AG09309 (cell line): Measurements from ENCODE around the gene FCHSD2.

ENCODE experiments used
- DNase-seq: peaks from one replicate; pipeline ENCODE4 v3.0.0-alpha.2; 2010; ENCODE audit warnings: low read depth
- H3K4me3 ChIP-seq: 2 replicates; pipeline ENCODE4 v1.5.1; 2011; ENCODE audit warnings: mild to moderate bottlenecking, low read depth, low read length, moderate library complexity; ENCODE audit not compliant: control insufficient read depth
- TF ChIP-seq, protein P1 (sequence below): IDR thresholded peaks from 2 replicates; pipeline ENCODE4 v1.5.1; 2011; ENCODE audit warnings: mild to moderate bottlenecking, low read depth, low read length, inconsistent platforms; ENCODE audit not compliant: insufficient read depth, control insufficient read depth; ENCODE audit errors: missing control alignments

Gene FCHSD2

GRCh38 chr11:72935700-72936099, 206.4 kb downstream of the FCHSD2 start:
- DNase-seq: no peak
- TF ChIP-seq, protein P1, sequence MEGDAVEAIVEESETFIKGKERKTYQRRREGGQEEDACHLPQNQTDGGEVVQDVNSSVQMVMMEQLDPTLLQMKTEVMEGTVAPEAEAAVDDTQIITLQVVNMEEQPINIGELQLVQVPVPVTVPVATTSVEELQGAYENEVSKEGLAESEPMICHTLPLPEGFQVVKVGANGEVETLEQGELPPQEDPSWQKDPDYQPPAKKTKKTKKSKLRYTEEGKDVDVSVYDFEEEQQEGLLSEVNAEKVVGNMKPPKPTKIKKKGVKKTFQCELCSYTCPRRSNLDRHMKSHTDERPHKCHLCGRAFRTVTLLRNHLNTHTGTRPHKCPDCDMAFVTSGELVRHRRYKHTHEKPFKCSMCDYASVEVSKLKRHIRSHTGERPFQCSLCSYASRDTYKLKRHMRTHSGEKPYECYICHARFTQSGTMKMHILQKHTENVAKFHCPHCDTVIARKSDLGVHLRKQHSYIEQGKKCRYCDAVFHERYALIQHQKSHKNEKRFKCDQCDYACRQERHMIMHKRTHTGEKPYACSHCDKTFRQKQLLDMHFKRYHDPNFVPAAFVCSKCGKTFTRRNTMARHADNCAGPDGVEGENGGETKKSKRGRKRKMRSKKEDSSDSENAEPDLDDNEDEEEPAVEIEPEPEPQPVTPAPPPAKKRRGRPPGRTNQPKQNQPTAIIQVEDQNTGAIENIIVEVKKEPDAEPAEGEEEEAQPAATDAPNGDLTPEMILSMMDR: no peak
- H3K4me3 ChIP-seq: no peak overlapping the region

DNA sequence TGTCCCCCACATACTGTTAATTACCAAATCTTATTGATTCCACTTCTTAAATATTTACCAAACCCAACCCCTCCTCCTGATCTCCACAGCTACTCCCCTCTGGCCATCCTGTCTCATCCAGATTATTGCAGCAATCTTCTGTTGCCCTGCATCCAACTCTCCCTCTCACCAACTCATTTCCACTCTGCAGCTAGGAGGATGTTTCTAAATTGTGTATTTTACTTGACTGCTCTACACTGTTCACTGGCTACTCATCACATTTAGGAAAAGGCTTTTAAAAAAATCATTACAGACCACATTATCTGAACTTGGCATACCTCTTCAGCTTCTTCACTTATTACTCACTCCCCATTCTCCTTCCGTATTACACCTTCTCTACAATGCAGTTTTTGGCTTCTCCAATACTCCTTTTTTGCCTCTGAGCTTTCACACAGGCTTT, 210.0 kb downstream of the FCHSD2 start:
- DNase-seq: peak; percentile 45
- no peak overlapping the region for H3K4me3 ChIP-seq
- TF ChIP-seq, protein P1: no peak

GRCh38 chr11:72930008-72930407, 212.1 kb downstream of the FCHSD2 start:
- TF ChIP-seq, protein P1: no peak
- DNase-seq: peak; percentile 23
- H3K4me3 ChIP-seq: no peak overlapping the region

- TF ChIP-seq, protein P1: no peak
- DNase-seq: no peak
- no peak overlapping the region for H3K4me3 ChIP-seq
Observed at GRCh38 chr11:72929256-72929655, 212.9 kb downstream of the FCHSD2 start.

GRCh38 chr11:72927380-72927779, 214.7 kb downstream of the FCHSD2 start:
- H3K4me3 ChIP-seq: no peak overlapping the region
- TF ChIP-seq, protein P1: no peak
- no peak for DNase-seq

DNA sequence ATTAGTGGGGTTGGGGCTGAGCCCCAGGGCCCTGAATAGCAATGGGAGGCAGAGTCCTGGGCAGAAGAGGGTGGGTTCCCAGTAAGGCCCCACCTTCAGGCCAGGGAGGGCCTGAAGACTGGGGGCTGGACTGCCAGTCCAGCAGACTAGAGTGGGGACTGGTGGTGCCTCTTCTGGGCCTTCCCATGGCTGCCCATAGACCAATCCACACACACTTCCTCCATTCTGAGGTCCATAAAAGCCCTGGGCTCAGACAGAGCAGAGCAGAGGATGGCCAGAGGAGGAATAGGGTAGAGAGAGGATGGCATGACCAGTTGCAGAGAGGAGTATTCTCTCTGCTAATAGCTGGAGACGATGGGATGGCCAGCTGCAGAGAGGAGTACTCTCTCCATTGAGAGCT, 216.0 kb downstream of the FCHSD2 start:
- DNase-seq: no peak
- H3K4me3 ChIP-seq: no peak overlapping the region
- TF ChIP-seq, protein P1: no peak

- TF ChIP-seq, protein P1: no peak
- H3K4me3 ChIP-seq: no peak overlapping the region
- DNase-seq: no peak
Observed at GRCh38 chr11:72925656-72926055, 216.5 kb downstream of the FCHSD2 start.
